GM19043 (cell line): Measurements from ENCODE around the gene MYLK2.
"Not testable (repeated sequence)": the region's sequence is repeated elsewhere in the genome, so short reads cannot be mapped to it uniquely, and the experiment has no call there.

Experiments
- ATAC-seq: cut with Tn5 transposase; IDR thresholded peaks from one replicate; pipeline ENCODE4 v1.9.1; 2021; ENCODE audit warnings: low read depth; ENCODE audit not compliant: unreplicated experiment

The MYLK2 gene

GRCh38 chr20:31819083-31819784 lies at the start of gene MYLK2:
Gene MYLK2, plus strand, starts transcription at chr20:31819356. Its CDS starts 225 bp downstream, at chr20:31819581.
- no peak for ATAC-seq

- ATAC-seq: no peak
Observed at GRCh38 chr20:31769681-31770080, 49.5 kb upstream of the MYLK2 start.

GRCh38 chr20:31770243-31770642 lies 48.9 kb upstream of the MYLK2 start:
- no peak for ATAC-seq

- no peak for ATAC-seq
Observed at GRCh38 chr20:31774408-31774807, 44.7 kb upstream of the MYLK2 start.

GRCh38 chr20:31780839-31781238 lies 38.3 kb upstream of the MYLK2 start:
- no peak for ATAC-seq

GRCh38 chr20:31781945-31782344 lies 37.2 kb upstream of the MYLK2 start:
- no peak for ATAC-seq

- ATAC-seq: no peak
Observed at GRCh38 chr20:31784354-31785044, 34.7 kb upstream of the MYLK2 start.

GRCh38 chr20:31785089-31785488 lies 34.1 kb upstream of the MYLK2 start:
- ATAC-seq: no peak

- ATAC-seq: no peak
Observed at GRCh38 chr20:31788578-31788977, 30.6 kb upstream of the MYLK2 start.

GRCh38 chr20:31790401-31790800 lies 28.8 kb upstream of the MYLK2 start:
- ATAC-seq: no peak

- no peak for ATAC-seq
Observed at GRCh38 chr20:31797364-31797763, 21.8 kb upstream of the MYLK2 start.

- ATAC-seq: no peak
Observed at GRCh38 chr20:31801508-31801907, 17.6 kb upstream of the MYLK2 start.

GRCh38 chr20:31803552-31804291 lies 15.4 kb upstream of the MYLK2 start:
- ATAC-seq: no peak

GRCh38 chr20:31806564-31807355 lies 12.4 kb upstream of the MYLK2 start:
- ATAC-seq: no peak

GRCh38 chr20:31808481-31808880 lies 10.7 kb upstream of the MYLK2 start:
- ATAC-seq: no peak

- ATAC-seq: no peak
Observed at GRCh38 chr20:31809661-31810060, 9.5 kb upstream of the MYLK2 start.

- ATAC-seq: no peak
Observed at GRCh38 chr20:31811198-31811597, 8.0 kb upstream of the MYLK2 start.

GRCh38 chr20:31811796-31812728 lies 7.1 kb upstream of the MYLK2 start:
- ATAC-seq: no peak

GRCh38 chr20:31813611-31814010 lies 5.5 kb upstream of the MYLK2 start:
- ATAC-seq: no peak

- not testable (repeated sequence) for ATAC-seq
Observed at GRCh38 chr20:31814142-31814541, 5.0 kb upstream of the MYLK2 start.
